ENCODE measurements around the gene TOPBP1. TPM values are rescaled to one million over a fixed set of nuclear protein-coding genes. Genes with fewer than 3 reads are reported as not detected.

TOPBP1 gene
- 10.4 TPM for total RNA-seq
- long read RNA-seq, full-length matches to known transcripts = 11 of 15 reads
- long read RNA-seq, partial matches to known transcripts = 4 of 15 reads
- long read RNA-seq, other reads (novel, unspliced or antisense) = 0 of 15 reads

DNA sequence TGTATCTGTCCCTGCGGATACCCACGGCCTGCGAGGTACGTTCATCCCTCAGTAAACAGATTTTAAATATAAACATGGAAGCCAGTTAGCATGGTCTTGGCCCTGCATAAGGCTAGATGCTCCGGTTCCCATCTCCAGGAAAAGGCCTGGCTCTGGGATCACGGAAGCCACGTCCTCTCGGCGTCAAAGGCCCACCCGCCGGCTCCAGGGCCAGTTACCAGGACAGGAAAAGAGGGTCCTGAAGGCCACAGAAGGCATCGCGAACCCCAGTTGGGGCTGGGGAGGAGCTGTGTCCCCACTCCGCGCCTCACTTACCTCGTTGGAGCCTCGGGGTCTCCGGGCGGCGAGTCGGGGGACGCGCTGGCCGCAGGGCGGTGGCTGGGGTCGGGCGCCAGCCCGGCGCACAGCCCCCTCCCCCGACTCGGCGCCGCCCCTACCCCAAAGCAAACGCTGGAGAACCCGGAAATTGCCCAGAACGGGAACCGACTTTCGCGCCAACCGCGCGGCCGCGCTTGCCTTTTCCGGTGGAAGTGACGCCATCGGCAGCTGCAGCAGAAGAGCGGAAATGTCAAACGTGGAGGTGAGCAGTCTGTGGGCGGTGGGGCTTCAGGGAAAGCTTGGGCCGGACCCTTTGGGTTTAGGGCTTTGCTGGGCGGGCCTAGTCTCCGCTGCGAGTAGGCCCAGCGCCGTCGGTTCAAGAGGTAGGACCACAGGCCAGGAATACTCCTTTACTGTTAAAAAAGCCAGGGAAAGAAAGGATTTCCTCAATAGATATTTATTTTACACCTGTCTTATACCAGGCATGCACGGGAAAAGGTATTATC, at the start of gene TOPBP1:
TSS of gene TOPBP1 (minus strand) at position 488 of the 824 bp plus-strand sequence. CDS start 814 bp downstream, outside the sequence.
- DNase-seq = peak; percentile 82
- Histone ChIP-seq H3K27ac (replicated peaks) (peak within 1 kb of the TSS; percentile 84), H3K9me3 (replicated peaks) (no peaks in the 10 kb centered on the region), H3K4me3 (peak within 1 kb of the TSS; percentile 85), H3K4me1 (peaks cover 27% of the 10 kb centered on the region), H3K36me3 (peaks cover 22% of the 10 kb centered on the region), H3K27me3 (ENCODE audit: low read depth) (no peaks in the 10 kb centered on the region)
- TF ChIP-seq, protein P1, sequence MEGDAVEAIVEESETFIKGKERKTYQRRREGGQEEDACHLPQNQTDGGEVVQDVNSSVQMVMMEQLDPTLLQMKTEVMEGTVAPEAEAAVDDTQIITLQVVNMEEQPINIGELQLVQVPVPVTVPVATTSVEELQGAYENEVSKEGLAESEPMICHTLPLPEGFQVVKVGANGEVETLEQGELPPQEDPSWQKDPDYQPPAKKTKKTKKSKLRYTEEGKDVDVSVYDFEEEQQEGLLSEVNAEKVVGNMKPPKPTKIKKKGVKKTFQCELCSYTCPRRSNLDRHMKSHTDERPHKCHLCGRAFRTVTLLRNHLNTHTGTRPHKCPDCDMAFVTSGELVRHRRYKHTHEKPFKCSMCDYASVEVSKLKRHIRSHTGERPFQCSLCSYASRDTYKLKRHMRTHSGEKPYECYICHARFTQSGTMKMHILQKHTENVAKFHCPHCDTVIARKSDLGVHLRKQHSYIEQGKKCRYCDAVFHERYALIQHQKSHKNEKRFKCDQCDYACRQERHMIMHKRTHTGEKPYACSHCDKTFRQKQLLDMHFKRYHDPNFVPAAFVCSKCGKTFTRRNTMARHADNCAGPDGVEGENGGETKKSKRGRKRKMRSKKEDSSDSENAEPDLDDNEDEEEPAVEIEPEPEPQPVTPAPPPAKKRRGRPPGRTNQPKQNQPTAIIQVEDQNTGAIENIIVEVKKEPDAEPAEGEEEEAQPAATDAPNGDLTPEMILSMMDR (IDR thresholded peaks at IDR 0.05; ENCODE audit: borderline replicate concordance) = no peak
- intact Hi-C loops (cut with micrococcal nuclease) = loop anchor here (10.0 kb wide), 1 partner anchor 143 kb away; the partner anchor contains the start of gene SRPRB

DNA sequence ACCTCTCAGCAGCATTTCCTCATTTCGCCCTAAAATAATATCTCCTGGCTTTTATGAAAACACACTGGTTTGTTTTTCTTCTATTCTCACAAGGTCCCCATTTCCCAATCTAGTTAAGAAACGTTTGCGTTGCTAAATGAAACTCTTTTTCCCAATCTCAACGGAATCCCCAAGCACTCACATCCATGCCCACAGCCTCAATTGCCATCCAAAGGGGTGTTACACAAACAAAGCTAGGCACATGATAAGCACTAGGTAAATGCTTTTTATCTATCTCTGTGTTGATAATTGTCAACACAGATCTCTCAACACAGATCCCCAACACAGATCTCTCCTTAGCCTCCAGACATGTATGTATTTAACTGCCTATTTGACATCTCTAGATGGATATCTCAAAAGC, 49.3 kb upstream of the TOPBP1 start:
- intact Hi-C loops (cut with micrococcal nuclease) = no loop called here
- no peak overlapping the region for H3K27ac ChIP-seq (replicated peaks)
- no peak for DNase-seq
- H3K36me3 ChIP-seq = no peaks in the 10 kb centered on the region
- TF ChIP-seq, protein P1 (IDR thresholded peaks at IDR 0.05; ENCODE audit: borderline replicate concordance) = no peak
- no peaks in the 10 kb centered on the region for H3K9me3 ChIP-seq (replicated peaks)
- no peaks in the 10 kb centered on the region for H3K4me1 ChIP-seq
- H3K4me3 ChIP-seq = no peak overlapping the region
- no peaks in the 10 kb centered on the region for H3K27me3 ChIP-seq (ENCODE audit: low read depth)

DNA sequence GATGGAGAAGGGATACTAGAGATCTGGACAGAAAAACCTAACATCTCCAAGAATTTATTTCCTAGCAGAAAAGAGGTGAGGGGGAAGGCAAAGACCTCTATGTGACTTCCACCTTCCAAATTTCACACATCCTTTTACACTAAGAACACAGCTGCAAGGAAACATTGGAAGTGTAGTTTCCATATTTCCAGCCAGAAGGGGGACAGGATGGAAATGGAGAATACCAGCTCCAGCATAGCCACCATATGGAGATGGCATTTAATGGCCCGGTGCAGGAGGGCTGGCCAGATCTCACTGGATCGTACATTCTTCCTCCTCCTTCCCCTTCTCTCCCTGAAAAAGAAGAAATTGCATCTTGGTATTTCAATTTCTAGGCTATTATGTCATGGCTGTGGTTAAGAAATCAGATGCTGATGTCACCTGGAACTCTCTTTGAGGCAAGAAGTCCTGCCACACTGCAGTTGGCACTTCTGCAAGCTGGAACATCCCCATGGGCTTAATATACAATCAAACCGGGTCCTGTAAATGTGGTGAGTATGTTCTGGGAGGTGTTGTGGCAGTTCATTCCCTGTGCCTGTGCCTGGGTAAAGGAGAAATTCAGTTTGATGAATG, 47.5 kb upstream of the TOPBP1 start:
- H3K4me3 ChIP-seq = no peak overlapping the region
- H3K36me3 ChIP-seq = no peaks in the 10 kb centered on the region
- no peaks in the 10 kb centered on the region for H3K9me3 ChIP-seq (replicated peaks)
- no peak overlapping the region for H3K27ac ChIP-seq (replicated peaks)
- intact Hi-C loops (cut with micrococcal nuclease) = no loop called here
- TF ChIP-seq, protein P1 (IDR thresholded peaks at IDR 0.05; ENCODE audit: borderline replicate concordance) = no peak
- DNase-seq = no peak
- no peaks in the 10 kb centered on the region for H3K27me3 ChIP-seq (ENCODE audit: low read depth)
- no peaks in the 10 kb centered on the region for H3K4me1 ChIP-seq

DNA sequence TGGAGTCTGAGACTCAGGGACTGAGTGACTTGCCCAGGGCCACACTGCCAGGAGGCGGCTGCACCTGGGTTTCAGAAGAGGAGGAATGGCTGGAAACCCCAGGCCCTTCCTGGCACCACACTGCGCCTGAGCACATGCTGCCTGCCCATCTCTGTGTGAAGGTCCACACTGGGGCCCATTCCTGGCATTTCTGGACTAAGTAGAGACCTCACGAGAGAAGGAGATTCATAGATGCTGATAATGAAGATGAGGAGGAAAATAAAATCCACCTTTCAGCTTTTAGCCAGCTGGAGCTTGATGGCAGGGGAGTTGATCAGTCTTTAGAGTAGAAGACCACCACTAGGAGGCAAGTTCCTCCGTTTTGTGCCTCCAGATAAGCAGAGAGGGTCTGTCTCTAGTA, 44.3 kb upstream of the TOPBP1 start:
- intact Hi-C loops (cut with micrococcal nuclease) = no loop called here
- TF ChIP-seq, protein P1 (IDR thresholded peaks at IDR 0.05; ENCODE audit: borderline replicate concordance) = no peak
- Histone ChIP-seq H3K27ac (replicated peaks) (no peak overlapping the region), H3K36me3 (no peaks in the 10 kb centered on the region), H3K4me1 (no peaks in the 10 kb centered on the region), H3K9me3 (replicated peaks) (no peaks in the 10 kb centered on the region), H3K27me3 (ENCODE audit: low read depth) (no peaks in the 10 kb centered on the region), H3K4me3 (no peak overlapping the region)
- no peak for DNase-seq

DNA sequence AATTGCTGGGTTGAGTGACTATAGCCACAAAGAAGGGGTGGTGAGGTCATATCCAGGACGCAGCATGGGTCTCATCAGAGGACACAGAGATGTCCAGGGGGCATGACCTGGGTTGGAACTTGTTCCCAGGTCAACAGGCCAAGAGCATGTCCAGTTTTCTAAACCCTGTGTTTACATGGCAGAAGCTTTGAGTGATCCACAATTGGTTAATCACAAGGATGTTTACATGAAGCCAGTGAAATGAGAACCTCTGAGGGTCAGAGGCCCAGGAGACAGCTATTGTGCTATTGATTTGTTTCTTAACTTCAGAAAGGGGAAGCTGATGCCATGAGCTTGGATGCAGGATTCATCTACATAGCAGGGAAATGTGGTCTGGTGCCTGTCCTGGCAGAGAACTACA, 42.2 kb upstream of the TOPBP1 start:
- H3K27me3 ChIP-seq (ENCODE audit: low read depth) = no peaks in the 10 kb centered on the region
- H3K4me3 ChIP-seq = no peak overlapping the region
- intact Hi-C loops (cut with micrococcal nuclease) = no loop called here
- H3K36me3 ChIP-seq = no peaks in the 10 kb centered on the region
- TF ChIP-seq, protein P1 (IDR thresholded peaks at IDR 0.05; ENCODE audit: borderline replicate concordance) = no peak
- H3K9me3 ChIP-seq (replicated peaks) = no peaks in the 10 kb centered on the region
- no peak for DNase-seq
- no peaks in the 10 kb centered on the region for H3K4me1 ChIP-seq
- H3K27ac ChIP-seq (replicated peaks) = no peak overlapping the region
